Loucy (cell line): ENCODE results near the gene INPP4B.

Source experiments
- CTCF ChIP-seq: fragments of 200-600 bp; sonication (generic); conservative IDR thresholded peaks from 2 replicates; pipeline ENCODE4 v1.5.1; 2014; ENCODE audit warnings: mild to moderate bottlenecking, antibody characterized with exemption, low read length
- EZH2phosphoT487 ChIP-seq: fragments of 200-600 bp; IDR thresholded peaks from 2 replicates; pipeline ENCODE4 v1.6.1; 2018; ENCODE audit warnings: antibody characterized with exemption, mild to moderate bottlenecking, moderate library complexity, borderline replicate concordance

DNA sequence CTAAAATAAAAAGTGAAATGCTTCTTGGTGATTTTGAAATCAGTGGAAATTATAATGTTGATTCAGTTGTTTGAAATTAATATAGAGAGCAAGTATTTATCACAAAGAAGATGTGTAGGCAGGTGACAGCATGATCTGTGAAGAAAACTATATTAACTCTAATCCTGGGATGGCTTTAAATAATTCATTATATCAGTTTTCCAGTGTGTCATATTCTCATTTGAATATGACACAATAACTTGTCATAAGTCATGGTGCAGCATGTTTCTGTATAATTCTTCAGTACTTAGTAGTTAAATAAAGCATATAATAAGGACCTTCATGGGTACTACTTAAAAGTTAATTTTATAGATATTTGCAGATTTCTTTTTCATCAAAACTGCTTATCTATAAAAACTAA, 573.6 kb downstream of the INPP4B start:
- TF ChIP-seq CTCF, result no peak
- TF ChIP-seq EZH2phosphoT487, result no peak
